GM19043 (cell line): Measurements from ENCODE around the gene NAT14.
"Not testable (repeated sequence)": the region's sequence is repeated elsewhere in the genome, so short reads cannot be mapped to it uniquely, and the experiment has no call there.

Experiments
- ATAC-seq: cut with Tn5 transposase; IDR thresholded peaks from one replicate; pipeline ENCODE4 v1.9.1; 2021; ENCODE audit warnings: low read depth; ENCODE audit not compliant: unreplicated experiment

NAT14 gene

DNA sequence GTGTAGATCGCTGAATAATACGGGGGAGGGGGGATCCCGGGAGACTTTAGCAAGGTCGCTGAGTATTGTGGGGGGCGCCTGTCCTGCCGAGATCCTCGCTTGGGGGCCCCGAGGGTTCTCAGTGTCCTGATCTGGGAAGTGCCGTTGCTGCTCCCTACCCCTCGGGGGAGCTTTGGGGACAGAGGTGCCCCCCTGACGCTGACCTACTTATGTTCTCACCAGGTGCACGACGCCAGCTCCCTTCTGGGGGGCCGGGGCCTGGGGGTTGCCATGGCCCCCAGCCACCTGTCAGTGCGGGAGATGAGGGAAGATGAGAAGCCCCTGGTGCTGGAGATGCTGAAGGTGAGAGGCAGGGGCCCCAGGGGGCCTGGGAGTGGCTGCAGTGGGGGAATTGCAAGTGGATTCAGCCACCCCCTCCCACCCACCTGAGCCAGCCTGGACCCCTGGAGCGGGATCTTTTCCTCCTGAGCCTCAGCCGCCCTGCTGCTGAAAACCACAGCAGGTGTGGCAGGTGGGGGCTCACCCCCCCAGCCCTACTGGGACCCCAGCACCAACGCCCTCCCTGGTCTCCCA is 537 bp downstream of the NAT14 start:
- no peak for ATAC-seq

DNA sequence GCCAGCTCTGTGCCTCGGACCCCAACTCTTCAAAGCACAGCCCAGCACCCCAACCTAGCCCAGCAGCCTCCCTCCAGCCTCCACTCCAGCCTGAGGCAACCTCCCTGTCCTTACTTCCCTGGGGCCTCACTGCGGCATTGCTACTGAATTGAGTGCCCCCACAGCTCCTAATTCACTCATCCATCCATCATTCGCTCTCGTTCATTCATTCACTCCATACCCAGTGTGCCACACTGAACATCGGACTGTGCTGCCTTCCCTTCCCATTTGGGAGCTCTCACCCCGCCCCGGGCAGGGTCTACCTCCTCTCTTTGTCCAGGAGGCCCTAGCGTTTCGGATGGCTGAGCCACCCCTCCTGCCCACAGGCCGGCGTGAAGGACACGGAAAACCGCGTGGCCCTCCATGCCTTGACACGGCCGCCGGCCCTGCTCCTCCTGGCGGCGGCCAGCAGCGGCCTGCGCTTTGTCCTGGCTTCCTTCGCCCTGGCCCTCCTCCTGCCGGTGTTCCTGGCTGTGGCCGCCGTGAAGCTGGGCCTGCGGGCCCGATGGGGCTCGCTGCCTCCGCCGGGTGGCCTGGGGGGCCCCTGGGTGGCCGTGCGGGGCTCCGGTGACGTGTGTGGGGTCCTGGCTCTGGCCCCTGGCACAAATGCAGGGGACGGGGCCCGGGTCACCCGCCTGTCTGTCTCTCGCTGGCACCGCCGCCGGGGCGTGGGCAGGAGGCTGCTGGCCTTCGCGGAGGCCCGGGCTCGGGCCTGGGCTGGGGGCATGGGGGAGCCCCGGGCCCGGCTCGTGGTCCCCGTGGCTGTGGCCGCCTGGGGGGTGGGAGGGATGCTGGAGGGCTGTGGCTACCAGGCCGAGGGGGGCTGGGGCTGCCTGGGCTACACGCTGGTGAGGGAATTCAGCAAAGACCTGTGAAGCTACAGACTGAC is 1.3 kb downstream of the NAT14 start:
- no peak for ATAC-seq

GRCh38 chr19:55486971-55487923 is 2.3 kb downstream of the NAT14 start:
- ATAC-seq: no peak

DNA sequence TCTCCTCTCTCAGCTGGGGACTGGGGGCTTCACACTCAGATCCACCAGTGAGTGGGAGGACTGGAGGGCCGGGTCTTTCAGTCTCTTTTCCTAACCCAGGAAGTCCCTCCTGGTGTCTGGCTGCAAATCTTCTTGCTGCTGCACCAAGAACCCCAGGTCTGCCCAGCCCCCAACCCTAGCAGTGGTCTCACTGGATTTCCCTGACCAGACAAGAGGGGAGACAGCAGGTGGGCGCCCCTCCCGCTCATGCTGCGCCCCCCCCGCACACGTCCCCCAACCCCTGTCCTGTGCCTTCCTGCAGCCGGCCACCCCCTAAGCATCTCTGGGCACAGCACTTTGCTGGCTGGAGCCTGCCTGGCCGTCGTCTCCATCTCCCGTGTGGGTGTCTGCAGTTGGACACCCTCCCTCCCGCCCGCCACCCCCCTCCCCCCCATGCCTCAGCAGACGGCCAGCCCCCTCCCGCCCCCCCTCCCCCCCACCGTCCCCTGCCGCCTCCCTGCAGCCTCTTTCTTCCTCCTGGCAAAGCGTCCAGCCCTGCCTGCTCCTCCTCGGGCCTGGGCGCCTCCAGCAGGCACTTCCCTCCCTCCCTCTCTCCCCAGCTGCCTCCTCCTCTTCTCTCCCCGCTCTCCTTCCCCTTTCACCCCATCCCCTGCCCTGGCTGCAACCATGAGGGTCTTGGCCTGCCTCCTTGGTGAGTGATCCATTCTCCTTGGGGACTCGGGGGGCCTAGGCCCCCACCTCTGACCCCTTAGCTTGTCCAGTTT is 3.1 kb downstream of the NAT14 start, which contains the start of gene SSC5D:
SSC5D (plus strand) TSS at position 513 of the 764 bp plus-strand sequence; CDS start at position 667, 154 bp downstream.
- ATAC-seq: no peak

DNA sequence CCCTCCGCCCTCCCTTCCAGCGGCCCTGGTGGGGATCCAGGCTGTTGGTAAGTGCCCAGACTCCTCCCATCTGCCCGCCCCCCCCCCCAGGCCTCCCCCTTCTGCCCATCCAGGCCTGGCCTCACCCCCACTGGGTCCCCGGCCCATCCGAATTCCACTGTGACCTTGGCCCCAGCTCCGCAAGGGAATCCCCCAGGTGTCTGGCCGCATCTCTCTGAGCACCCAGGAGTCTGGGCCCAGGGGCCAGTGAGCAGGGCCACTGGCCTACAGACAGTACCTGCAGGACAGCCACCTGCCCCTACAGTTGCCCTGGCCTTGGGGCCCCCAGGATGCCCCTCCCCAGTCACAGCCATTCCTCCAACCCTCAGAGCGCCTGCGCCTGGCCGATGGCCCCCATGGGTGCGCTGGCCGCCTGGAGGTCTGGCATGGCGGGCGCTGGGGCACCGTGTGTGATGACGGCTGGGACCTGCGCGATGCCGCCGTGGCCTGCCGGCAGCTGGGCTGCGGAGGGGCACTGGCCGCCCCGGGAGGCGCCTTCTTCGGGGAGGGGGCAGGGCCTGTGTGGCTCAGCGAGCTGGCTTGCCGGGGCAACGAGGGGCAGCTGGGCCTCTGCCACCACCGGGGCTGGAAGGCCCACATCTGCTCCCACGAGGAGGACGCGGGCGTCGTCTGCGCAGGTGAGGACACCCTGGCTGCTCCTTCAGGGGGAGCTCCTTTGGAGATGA is 4.2 kb downstream of the NAT14 start:
- ATAC-seq: no peak

- ATAC-seq: no peak
Measured at GRCh38 chr19:55489711-55490477, 4.9 kb downstream of the NAT14 start.

- ATAC-seq: no peak
Measured at GRCh38 chr19:55490478-55491432, 5.8 kb downstream of the NAT14 start.

- ATAC-seq: no peak
Measured at GRCh38 chr19:55491546-55492360, 6.8 kb downstream of the NAT14 start.

DNA sequence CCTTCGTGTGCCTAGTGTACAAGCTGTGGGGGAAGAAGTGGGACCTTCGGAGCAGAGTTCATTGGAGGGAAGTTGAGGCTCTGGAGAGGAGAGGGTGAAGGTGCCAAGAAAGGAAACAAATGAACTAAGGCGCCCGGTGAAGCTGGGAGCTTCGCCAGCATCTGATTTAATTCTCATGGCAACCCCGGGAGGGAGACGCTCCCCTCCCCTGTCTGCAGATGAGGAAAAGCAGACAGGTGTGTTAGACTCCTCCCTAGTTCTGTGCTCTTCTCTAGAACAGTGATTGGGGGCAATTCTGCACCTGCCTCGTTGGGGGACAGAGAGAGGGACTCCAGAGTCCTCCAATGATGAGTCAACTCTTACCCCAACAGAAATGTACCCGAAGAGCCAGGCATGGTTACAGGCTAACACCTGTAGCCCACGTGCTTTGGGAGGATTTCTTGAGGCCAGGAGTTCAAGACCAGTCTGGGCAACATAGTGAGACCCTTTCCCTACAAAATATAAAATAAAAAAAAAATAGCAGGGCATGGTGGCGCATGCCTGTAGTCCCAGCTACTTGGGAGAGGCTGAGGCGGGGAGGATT is 7.5 kb downstream of the NAT14 start:
- no peak for ATAC-seq

- no peak for ATAC-seq
Measured at GRCh38 chr19:55493052-55493644, 8.2 kb downstream of the NAT14 start.

DNA sequence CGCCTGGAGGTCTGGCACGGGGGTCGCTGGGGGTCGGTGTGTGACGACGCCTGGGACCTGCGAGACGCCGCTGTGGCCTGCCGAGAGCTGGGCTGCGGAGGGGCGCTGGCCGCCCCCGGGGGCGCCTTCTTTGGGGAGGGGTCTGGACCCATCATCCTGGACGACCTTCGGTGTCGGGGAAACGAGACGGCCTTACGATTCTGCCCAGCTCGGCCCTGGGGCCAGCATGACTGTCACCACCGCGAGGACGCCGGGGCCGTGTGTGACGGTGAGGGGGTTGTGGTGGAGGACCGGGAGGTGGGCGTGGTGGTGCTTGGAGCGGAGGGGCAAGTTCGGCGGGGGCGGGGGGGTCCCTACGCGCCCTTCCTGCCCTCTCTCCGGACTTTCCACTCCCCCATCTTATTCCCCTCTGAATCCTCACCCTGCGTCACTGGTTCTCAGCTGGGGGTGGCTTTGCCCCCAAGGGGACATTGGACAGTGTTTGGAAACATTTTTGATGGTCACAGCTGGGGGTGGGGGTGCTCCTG is 8.7 kb downstream of the NAT14 start:
- no peak for ATAC-seq

DNA sequence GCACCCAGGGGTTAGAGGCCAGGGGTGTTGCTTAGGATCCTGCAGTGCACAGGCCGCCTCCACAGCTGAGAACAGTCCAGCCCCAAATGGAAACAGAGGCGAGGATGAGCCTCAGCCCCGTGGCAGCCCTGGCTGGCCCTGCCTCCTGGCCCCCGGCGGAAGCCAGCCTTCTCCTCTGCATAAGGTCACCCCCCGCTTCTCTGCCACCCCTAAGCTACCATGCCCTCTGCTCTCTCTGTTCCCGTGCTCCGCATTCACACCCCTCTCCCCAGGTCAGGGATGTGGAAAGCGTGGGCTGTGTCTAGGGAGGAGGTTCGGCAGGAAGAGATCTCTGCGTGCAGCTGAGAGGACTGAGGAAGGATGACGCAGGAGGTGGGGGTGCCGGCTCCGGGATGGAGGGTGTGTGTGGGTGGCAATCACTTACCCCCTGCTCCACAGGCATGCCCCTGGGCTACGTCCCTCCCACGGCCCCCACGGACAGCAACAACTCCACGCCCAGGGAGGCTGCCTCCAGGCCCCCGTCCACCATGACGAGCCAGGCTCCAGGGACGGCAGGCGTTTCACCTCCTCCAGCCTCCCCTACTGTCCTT is 9.3 kb downstream of the NAT14 start:
- no peak for ATAC-seq

GRCh38 chr19:55495646-55496349 is 10.8 kb downstream of the NAT14 start:
- ATAC-seq: no peak

DNA sequence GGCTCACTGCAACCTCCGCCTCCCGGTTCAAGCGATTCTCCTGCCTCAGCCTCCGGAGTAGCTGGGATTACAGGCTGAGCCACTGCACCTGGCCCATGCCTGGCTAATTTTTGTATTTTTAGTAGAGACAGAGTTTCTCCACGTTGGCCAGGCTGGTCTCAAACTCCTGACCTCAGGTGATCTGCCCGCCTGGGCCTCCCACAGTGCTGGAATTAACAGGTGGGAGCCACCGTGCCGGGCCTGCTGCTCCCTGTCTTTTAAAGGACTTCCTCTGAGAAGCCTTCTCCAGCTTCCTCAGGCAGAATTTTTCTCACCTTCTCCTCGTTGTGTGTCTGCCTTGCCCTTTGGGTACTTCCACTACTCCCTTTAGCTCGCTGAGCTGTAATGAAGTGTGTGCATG is 11.8 kb downstream of the NAT14 start:
- not testable (repeated sequence) for ATAC-seq

GRCh38 chr19:55497763-55498162 is 12.8 kb downstream of the NAT14 start:
- ATAC-seq: no peak
